NCI-H460 (cell line): ENCODE measurements around the gene TOP1. TPM values are rescaled to one million over a fixed set of nuclear protein-coding genes. Genes with fewer than 3 reads are reported as not detected.

ENCODE experiments used
- small RNA-seq, 2 experiments: library from RNA; depleted of rRNA; stranded (forward); fragments of <200 nt; gene quantifications; one replicate each; pipeline ENCODE3, GENCODE V24; 2014
- total RNA-seq: library from RNA; depleted of rRNA; stranded (reverse); fragments of >200 nt; shearing (Covaris generic); gene quantifications from 2 replicates; pipeline ENCODE4 v1.2.3, GENCODE V29; 2014; rRNA removed

TOP1 gene
- total RNA-seq, 1 experiment from 2014 or later, result 41.4 TPM

Small RNA genes lying within 50 kb of the gene (small RNA-seq; reads per million reads assigned to genes)
- gene MIR6871 (0 reads per million in 2 experiments), gene RNU2-52P (0.17 to 2.2 reads per million in 2 experiments)

Other genes with a start within 250 kb of the TOP1 start
- gene PLCG1, start 108.7 kb downstream of the TOP1 start, total RNA-seq, result 15.4 and 16.4 TPM in 2 replicates